Ascending aorta (tissue), 2 donors: ENCODE measurements around the gene PSMD5. TPM values are rescaled to one million over a fixed set of nuclear protein-coding genes. Genes with fewer than 3 reads are reported as not detected.

ENCODE experiments used
- DNase-seq, 2 donors: peaks; one replicate each; pipeline ENCODE4 v3.0.0-alpha.2; 2019; ENCODE audit warnings: low spot score in 2 of 2
- H3K27ac ChIP-seq, 2 donors: fragments of 200-600 bp; sonication (generic); one replicate each; pipeline ENCODE4 v1.5.1; 2016 to 2017; ENCODE audit warnings: mild to moderate bottlenecking in 1 of 2
- H3K27me3 ChIP-seq: fragments of 200-600 bp; sonication (generic); one replicate; pipeline ENCODE4 v1.5.1; 2017
- H3K36me3 ChIP-seq, 2 donors: fragments of 200-600 bp; sonication (generic); one replicate each; pipeline ENCODE4 v1.5.1; 2016
- H3K4me1 ChIP-seq, 2 donors: fragments of 200-600 bp; sonication (generic); one replicate each; pipeline ENCODE4 v1.5.1; 2016 to 2017; ENCODE audit warnings: mild to moderate bottlenecking in 1 of 2
- H3K4me3 ChIP-seq, 2 donors: fragments of 200-600 bp; sonication (generic); one replicate each; pipeline ENCODE4 v1.5.1; 2016 to 2017; ENCODE audit warnings: mild to moderate bottlenecking in 1 of 2
- H3K9me3 ChIP-seq, 2 donors: fragments of 200-600 bp; sonication (generic); one replicate each; pipeline ENCODE4 v1.5.1; 2016
- CTCF ChIP-seq, 3 experiments: fragments of 200-600 bp in 2 of 3; fragments of 450-650 bp in 1 of 3; sonication (generic) in 2 of 3; IDR thresholded peaks; one replicate each; pipeline ENCODE4 v1.5.1; 2016 to 2019; ENCODE audit warnings: antibody characterized with exemption in 3 of 3, mild to moderate bottlenecking in 1 of 3, moderate library complexity in 1 of 3
- intact Hi-C: fragments of 100-400 bp; cut with DNase I; formaldehyde crosslinking; loops from one replicate; pipeline ENCODE4 v1.15.1; 2023
- total RNA-seq: library from RNA; depleted of rRNA; stranded (reverse); fragments of >200 nt; gene quantifications from one replicate; pipeline ENCODE4 v1.1.0, GENCODE V29; 2016

The PSMD5 gene
- total RNA-seq, 1 donor from 2014 or later, result 18.2 TPM

- H3K27ac ChIP-seq, result no peak overlapping the region
- no peak for DNase-seq
- H3K27me3 ChIP-seq, result no peaks in the 10 kb centered on the region
- no peaks in the 10 kb centered on the region for H3K9me3 ChIP-seq
- H3K4me3 ChIP-seq, result no peak overlapping the region
- intact Hi-C loops, result no loop called here
- H3K36me3 ChIP-seq, result no peaks in the 10 kb centered on the region
- H3K4me1 ChIP-seq, result peaks cover 0 to 3% of the 10 kb centered on the region in 2 donors
- no peak for TF ChIP-seq CTCF (IDR thresholded peaks at IDR 0.05)
These were observed 40.9 kb upstream of the PSMD5 start for GRCh38 chr9:120883608-120883996.

GRCh38 chr9:120882935-120883607, 40.3 kb upstream of the PSMD5 start:
- TF ChIP-seq CTCF (IDR thresholded peaks at IDR 0.05), result no peak
- Histone ChIP-seq H3K27me3 (no peaks in the 10 kb centered on the region), H3K9me3 (no peaks in the 10 kb centered on the region), H3K4me3 (no peak overlapping the region), H3K4me1 (peaks cover 0 to 5% of the 10 kb centered on the region in 2 donors), H3K27ac (no peak overlapping the region), H3K36me3 (no peaks in the 10 kb centered on the region)
- no peak for DNase-seq
- intact Hi-C loops, result no loop called here

- intact Hi-C loops, result loop anchor here (5.0 kb wide), 1 partner anchor 38 kb away; no protein-coding TSS in a partner anchor
- peaks cover 4 to 11% of the 10 kb centered on the region in 2 donors for H3K4me1 ChIP-seq
These were observed 36.7 kb upstream of the PSMD5 start for GRCh38 chr9:120879446-120879845.

DNA sequence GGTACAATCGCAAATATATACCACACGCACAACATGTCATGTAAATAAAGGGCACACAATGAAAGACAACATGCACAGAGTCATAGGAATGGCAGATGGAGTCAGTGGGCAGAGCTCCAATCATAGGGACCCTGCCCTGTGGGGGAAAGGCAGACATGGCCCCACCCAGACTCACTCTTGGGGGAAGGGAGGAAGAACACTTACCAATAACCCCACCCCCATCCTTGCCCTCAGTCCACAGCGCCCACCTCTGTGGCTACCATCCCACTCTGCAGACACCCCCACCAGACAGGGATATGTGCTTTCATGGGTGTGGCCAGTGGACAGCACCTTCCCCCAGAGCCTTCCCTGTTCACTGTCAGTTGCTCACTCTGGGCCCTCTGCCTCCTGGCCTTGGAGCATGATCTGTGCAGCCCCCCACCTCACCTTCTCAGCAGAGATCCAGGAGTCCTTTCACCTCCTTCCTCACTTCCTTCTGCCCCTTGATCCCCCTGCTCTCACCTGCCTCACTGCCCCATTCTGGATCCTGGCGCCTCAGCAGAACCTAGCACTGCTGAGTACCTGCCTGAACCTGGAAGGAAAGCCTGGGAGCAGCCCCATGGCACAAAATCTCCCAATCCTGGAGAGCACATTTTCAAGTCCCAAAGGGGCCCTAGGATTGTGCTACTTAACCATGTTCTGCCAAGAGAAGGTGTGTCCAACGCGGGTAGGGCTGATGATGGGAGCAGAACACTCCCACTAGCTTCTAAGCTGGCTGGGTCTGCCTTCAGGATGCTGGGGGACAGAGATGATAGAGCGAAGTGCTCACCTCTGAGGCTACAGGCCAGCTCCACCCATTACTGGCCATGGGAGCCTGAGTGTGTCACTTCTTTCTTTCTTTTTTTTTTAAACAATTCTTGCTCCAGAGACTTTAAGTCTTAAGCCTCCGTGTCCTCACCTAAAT, 35.7 kb upstream of the PSMD5 start:
- Histone ChIP-seq H3K4me3 (peak overlapping the region in 1 of 2 donors; percentile 91), H3K9me3 (no peaks in the 10 kb centered on the region), H3K36me3 (peaks cover 10 to 12% of the 10 kb centered on the region in 2 donors), H3K4me1 (peaks cover 4 to 11% of the 10 kb centered on the region in 2 donors), H3K27ac (peak overlapping the region; percentile 96 to 99), H3K27me3 (no peaks in the 10 kb centered on the region)
- no peak for DNase-seq
- intact Hi-C loops, result loop anchor here (5.0 kb wide), 1 partner anchor 39 kb away; no protein-coding TSS in a partner anchor
- no peak for TF ChIP-seq CTCF (IDR thresholded peaks at IDR 0.05)

More at GRCh38 chr9:120879446-120879845, 36.7 kb upstream of the PSMD5 start:
- no peak for TF ChIP-seq CTCF (IDR thresholded peaks at IDR 0.05)
- DNase-seq, result no peak
- H3K9me3 ChIP-seq, result no peaks in the 10 kb centered on the region
- H3K27ac ChIP-seq, result no peak overlapping the region
- no peak overlapping the region for H3K4me3 ChIP-seq
- no peaks in the 10 kb centered on the region for H3K27me3 ChIP-seq
- peaks cover 2% of the 10 kb centered on the region in 2 donors for H3K36me3 ChIP-seq

GRCh38 chr9:120877276-120878034, 34.7 kb upstream of the PSMD5 start:
- no peaks in the 10 kb centered on the region for H3K27me3 ChIP-seq
- peak in 2 of 3 experiments; percentile 11 to 20 for TF ChIP-seq CTCF (IDR thresholded peaks at IDR 0.05)
- no peaks in the 10 kb centered on the region for H3K9me3 ChIP-seq
- intact Hi-C loops, result loop anchor here (1.0 to 5.0 kb wide), 2 partner anchors 40 to 59 kb away; no protein-coding TSS in a partner anchor
- peak overlapping the region; percentile 80 to 91 for H3K4me3 ChIP-seq
- H3K4me1 ChIP-seq, result peaks cover 4 to 11% of the 10 kb centered on the region in 2 donors
- H3K27ac ChIP-seq, result peak overlapping the region; percentile 96 to 99
- H3K36me3 ChIP-seq, result peaks cover 12 to 22% of the 10 kb centered on the region in 2 donors
- DNase-seq, result peak in 1 of 2 donors; percentile 79
